ENCODE results near the gene NKX2-2.

- no peak for TF ChIP-seq CTCF (conservative IDR thresholded peaks at IDR 0.05; ENCODE audit: low read depth, low read length)
- no peak for TF ChIP-seq EZH2 (IDR thresholded peaks at IDR 0.05; ENCODE audit: low read length, unreplicated experiment)
- no peak for TF ChIP-seq EZH2phosphoT487 (IDR thresholded peaks at IDR 0.05; ENCODE audit: borderline replicate concordance, low read length)
Observed at GRCh38 chr20:21523895-21524294, 10.0 kb upstream of the NKX2-2 start.

Measured in PC-3 (cell line).